ENCODE results near the gene GALNT9. TPM values are rescaled to one million over a fixed set of nuclear protein-coding genes. Genes with fewer than 3 reads are reported as not detected.

The GALNT9 gene
- total RNA-seq, 4 donors from 2014 or later = 0.17 to 0.58 (median 0.46) TPM

DNA sequence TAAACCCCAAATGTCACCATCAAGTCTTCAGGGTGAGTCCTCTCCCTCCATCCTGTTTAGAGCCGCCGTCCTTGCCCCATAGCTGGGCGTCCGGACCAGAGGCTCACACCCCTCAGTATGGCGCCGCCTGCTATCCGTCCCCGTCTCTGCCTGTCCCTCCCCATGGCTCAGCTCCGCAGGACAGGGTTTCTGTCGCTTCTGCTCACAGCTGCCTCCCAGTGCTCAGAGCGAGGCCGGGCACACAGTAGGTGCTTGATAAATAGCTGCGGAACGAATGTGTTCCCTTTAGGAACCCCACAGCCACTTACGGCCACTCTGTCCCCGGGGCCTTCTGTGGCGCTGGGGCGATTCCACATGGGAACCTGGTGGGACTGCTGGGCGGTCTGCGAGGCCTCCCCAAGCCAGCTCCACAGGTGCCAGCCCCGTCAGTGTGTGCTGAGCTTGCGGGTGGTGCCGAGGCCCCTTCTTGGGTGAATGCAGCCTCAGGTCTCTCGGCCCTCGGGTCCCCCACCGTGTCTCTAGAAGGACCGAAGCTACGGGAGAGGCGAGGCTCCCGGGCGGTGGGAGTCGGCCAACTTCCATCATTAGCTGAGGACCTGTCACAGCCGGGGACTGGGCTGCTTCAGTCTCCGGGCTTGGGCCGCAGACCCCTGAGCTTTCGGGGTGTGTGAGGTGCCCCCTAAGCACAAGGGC lies 122.2 kb downstream of the GALNT9 start:
- intact Hi-C loops (cut with DNase I) = no loop called here
- Histone ChIP-seq H3K27me3 (peaks cover 4 to 69% (median 21%) of the 10 kb centered on the region in 4 donors), H3K9me3 (peaks cover 0 to 17% (median 7%) of the 10 kb centered on the region in 4 donors), H3K36me3 (no peaks in the 10 kb centered on the region), H3K27ac (replicated peaks in 1 of 4) (no peak overlapping the region), H3K4me3 (no peak overlapping the region), H3K4me1 (peaks cover 5 to 20% (median 16%) of the 10 kb centered on the region in 4 donors)
- DNase-seq (ENCODE audit: extremely low spot score) = no peak
- 86% methylated on average over 36 of the region's 36 CpGs for WGBS
- TF ChIP-seq, protein P1, sequence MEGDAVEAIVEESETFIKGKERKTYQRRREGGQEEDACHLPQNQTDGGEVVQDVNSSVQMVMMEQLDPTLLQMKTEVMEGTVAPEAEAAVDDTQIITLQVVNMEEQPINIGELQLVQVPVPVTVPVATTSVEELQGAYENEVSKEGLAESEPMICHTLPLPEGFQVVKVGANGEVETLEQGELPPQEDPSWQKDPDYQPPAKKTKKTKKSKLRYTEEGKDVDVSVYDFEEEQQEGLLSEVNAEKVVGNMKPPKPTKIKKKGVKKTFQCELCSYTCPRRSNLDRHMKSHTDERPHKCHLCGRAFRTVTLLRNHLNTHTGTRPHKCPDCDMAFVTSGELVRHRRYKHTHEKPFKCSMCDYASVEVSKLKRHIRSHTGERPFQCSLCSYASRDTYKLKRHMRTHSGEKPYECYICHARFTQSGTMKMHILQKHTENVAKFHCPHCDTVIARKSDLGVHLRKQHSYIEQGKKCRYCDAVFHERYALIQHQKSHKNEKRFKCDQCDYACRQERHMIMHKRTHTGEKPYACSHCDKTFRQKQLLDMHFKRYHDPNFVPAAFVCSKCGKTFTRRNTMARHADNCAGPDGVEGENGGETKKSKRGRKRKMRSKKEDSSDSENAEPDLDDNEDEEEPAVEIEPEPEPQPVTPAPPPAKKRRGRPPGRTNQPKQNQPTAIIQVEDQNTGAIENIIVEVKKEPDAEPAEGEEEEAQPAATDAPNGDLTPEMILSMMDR (IDR thresholded peaks at IDR 0.05) = no peak
- TF ChIP-seq EP300 (IDR thresholded peaks at IDR 0.05) = no peak
- no peak for TF ChIP-seq POLR2AphosphoS5 (IDR thresholded peaks at IDR 0.05)
- TF ChIP-seq POLR2A (IDR thresholded peaks at IDR 0.05; ENCODE audit: low read depth) = no peak

DNA sequence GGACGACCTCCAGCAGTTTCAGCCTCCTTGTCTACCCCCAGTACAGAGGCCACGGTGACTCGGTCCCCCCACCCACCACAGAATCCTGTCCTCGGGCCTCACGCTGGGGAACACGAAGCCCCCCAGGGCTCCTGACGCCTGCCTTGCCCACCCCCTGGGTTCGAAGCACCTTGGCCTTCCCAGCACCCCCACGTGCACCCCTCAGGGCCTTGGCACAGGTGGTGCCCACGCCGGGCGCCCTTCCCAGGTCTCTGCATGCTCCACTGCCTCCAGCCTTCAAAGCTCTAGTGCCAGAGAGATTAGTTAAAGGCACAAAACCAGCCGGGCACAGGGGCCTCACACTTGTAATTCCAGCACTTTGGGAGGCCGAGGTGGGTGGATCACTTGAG lies 123.3 kb downstream of the GALNT9 start:
- H3K9me3 ChIP-seq = peaks cover 0 to 17% (median 7%) of the 10 kb centered on the region in 4 donors
- WGBS = no CpG with 5 or more reads among the region's 14 CpGs
- H3K27me3 ChIP-seq = peaks cover 4 to 80% (median 21%) of the 10 kb centered on the region in 4 donors
- no peak overlapping the region for H3K4me3 ChIP-seq
- intact Hi-C loops (cut with DNase I) = no loop called here
- peaks cover 5 to 20% (median 16%) of the 10 kb centered on the region in 4 donors for H3K4me1 ChIP-seq
- no peak overlapping the region for H3K27ac ChIP-seq (replicated peaks in 1 of 4)
- DNase-seq (ENCODE audit: extremely low spot score) = no peak
- TF ChIP-seq POLR2AphosphoS5 (IDR thresholded peaks at IDR 0.05) (no peak), EP300 (IDR thresholded peaks at IDR 0.05) (no peak)
- H3K36me3 ChIP-seq = no peaks in the 10 kb centered on the region

DNA sequence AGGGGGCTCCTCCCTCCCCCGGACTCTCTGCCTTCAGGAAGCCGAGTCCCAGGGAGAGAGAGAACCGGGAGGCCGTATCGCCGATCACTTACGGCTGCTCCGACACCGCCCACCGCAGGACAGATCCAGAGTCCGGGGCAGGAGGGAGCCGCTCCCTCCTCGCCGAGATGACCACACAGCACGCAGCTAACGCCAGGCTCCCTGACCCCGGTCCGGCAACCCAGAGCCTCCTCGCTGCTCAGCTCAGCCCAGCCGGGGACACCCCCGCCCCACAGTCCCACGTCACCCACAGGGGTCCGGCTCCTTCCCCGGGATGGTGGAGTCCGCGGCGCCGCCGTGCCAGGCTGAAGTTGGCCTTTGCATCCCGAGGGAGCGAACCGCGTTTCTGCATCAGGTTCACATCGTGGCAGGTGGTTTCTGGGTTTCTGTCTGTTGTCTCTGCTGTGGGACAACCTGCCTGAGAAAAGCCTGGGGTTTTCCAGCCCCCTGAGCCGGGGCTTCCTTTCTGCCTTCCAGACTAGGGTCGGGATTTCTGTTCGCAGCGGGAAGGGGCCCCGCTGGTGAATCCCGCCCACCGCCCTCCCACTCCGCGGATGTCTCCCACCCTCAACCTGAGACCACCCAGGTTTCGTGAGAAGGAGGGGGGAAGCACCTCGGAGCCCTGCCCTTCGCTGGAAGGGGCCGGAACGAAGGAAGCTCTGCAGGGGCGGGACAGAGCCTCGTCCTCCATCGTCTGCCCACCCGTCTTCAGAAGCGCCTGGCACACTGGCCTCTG lies 123.9 kb downstream of the GALNT9 start:
- Histone ChIP-seq H3K9me3 (peaks cover 0 to 15% (median 7%) of the 10 kb centered on the region in 4 donors), H3K4me1 (peaks cover 5 to 20% (median 16%) of the 10 kb centered on the region in 4 donors), H3K27ac (replicated peaks in 1 of 4) (no peak overlapping the region), H3K27me3 (peaks cover 4 to 84% (median 21%) of the 10 kb centered on the region in 4 donors), H3K4me3 (peak overlapping the region; percentile 24 to 54 (median 26)), H3K36me3 (no peaks in the 10 kb centered on the region)
- intact Hi-C loops (cut with DNase I) = no loop called here
- 2% methylated on average over 8 of the region's 53 CpGs for WGBS
- TF ChIP-seq EP300 (IDR thresholded peaks at IDR 0.05) = no peak
- TF ChIP-seq, protein P1 (IDR thresholded peaks at IDR 0.05) = no peak
- no peak for TF ChIP-seq POLR2A (IDR thresholded peaks at IDR 0.05; ENCODE audit: low read depth)
- TF ChIP-seq POLR2AphosphoS5 (IDR thresholded peaks at IDR 0.05) = no peak
- no peak for DNase-seq (ENCODE audit: extremely low spot score)

- Histone ChIP-seq H3K27me3 (peaks cover 4 to 84% (median 21%) of the 10 kb centered on the region in 4 donors), H3K27ac (replicated peaks in 1 of 4) (no peak overlapping the region), H3K4me3 (peak overlapping the region; percentile 24 to 54 (median 26)), H3K36me3 (no peaks in the 10 kb centered on the region), H3K9me3 (peaks cover 0 to 12% (median 7%) of the 10 kb centered on the region in 4 donors), H3K4me1 (peaks cover 5 to 20% (median 16%) of the 10 kb centered on the region in 4 donors)
- TF ChIP-seq POLR2A (IDR thresholded peaks at IDR 0.05; ENCODE audit: low read depth) (no peak), EP300 (IDR thresholded peaks at IDR 0.05) (no peak), POLR2AphosphoS5 (IDR thresholded peaks at IDR 0.05) (no peak)
- TF ChIP-seq, protein P1 (IDR thresholded peaks at IDR 0.05) = no peak
- intact Hi-C loops (cut with DNase I) = no loop called here
- no peak for DNase-seq (ENCODE audit: extremely low spot score)
- 49% methylated on average over 3 of the region's 20 CpGs for whole genome bisulfite sequencing
These were observed 124.6 kb downstream of the GALNT9 start for GRCh38 chr12:132204793-132205270.
